GM21576 (cell line): ENCODE data around the gene NBPF11.
"Not testable (repeated sequence)": the region's sequence is repeated elsewhere in the genome, so short reads cannot be mapped to it uniquely, and the experiment has no call there.

ENCODE experiments used
- ATAC-seq: cut with Tn5 transposase; IDR thresholded peaks from one replicate; pipeline ENCODE4 v1.9.1; 2021; ENCODE audit warnings: mild to moderate bottlenecking, moderate library complexity; ENCODE audit not compliant: unreplicated experiment

Gene NBPF11

DNA sequence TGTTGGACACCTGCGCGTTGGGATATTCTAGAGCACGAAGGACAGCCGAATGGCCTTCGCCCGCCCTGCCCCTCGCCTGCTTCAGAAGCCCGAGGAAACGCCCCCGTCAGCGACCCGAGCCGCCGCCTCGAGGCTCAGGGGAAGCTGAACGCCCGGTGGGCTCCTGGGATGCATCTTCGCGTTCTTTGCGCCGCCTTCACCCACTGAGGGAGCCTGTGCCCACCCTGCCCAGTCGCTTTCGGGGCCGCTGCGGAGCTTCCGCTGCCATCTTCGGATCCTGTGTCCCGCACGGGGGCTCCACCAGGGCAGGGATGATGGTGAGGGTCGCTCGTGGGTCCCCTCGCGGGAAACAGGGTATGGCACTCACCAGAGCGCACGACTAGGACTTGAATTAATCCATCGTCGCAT is 91.8 kb downstream of the NBPF11 start:
- not testable (repeated sequence) for ATAC-seq

DNA sequence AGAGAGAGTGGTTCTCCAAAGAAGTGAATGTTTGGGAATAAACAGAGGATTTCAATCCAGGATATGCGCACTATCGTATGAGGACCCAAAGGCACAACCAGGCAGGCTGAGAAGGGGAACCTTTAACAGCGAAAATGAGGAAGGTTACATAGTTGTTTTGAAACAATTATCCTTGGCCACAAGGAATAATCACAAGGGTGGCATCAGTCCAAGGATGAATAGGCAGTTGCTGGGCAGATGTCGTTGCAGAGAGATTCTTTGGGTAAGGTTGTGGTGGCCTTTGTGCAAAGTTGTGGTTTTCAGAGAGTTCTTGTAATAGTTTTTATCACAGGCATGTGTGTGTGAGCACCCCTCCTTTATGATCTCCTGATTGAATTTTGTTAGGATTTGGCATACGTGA is 94.7 kb downstream of the NBPF11 start:
- not testable (repeated sequence) for ATAC-seq
